GM12864 (cell line): ENCODE results near the gene EIF4E.
"Not testable (repeated sequence)": the region's sequence is repeated elsewhere in the genome, so short reads cannot be mapped to it uniquely, and the experiment has no call there.

Source experiments
- DNase-seq: peaks from one replicate; pipeline ENCODE4 v3.0.0-alpha.2; 2011; ENCODE audit warnings: low read depth
- H3K4me3 ChIP-seq: 2 replicates; pipeline ENCODE4 v1.5.1; 2011; ENCODE audit warnings: mild to moderate bottlenecking, low read depth, low read length, control low read depth
- TF ChIP-seq, protein P1 (sequence below): IDR thresholded peaks from 2 replicates; pipeline ENCODE4 v1.5.1; 2011; ENCODE audit warnings: low read depth, mild to moderate bottlenecking, moderate library complexity, low read length, control low read depth, inconsistent platforms; ENCODE audit errors: missing control alignments

Gene EIF4E

DNA sequence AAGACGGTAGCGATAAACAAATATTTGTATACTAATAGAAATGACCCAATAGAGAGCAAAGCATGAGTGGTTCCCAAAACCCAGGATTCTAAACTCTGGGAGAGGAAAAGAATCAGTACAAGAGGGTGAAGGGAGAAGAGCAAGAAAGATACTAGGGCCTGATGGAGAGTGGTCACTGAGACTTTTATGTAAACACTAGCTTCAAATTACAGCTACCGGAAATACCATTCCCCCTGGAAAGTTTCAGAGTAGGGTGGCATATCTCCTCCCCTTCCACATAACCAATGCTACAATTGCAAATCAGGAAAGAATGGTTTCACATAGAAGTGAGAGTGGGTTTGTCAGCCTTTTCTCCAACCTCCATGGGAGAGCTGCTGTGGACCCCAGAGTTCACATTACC lies 77.1 kb downstream of the EIF4E start:
- DNase-seq: no peak
- TF ChIP-seq, protein P1, sequence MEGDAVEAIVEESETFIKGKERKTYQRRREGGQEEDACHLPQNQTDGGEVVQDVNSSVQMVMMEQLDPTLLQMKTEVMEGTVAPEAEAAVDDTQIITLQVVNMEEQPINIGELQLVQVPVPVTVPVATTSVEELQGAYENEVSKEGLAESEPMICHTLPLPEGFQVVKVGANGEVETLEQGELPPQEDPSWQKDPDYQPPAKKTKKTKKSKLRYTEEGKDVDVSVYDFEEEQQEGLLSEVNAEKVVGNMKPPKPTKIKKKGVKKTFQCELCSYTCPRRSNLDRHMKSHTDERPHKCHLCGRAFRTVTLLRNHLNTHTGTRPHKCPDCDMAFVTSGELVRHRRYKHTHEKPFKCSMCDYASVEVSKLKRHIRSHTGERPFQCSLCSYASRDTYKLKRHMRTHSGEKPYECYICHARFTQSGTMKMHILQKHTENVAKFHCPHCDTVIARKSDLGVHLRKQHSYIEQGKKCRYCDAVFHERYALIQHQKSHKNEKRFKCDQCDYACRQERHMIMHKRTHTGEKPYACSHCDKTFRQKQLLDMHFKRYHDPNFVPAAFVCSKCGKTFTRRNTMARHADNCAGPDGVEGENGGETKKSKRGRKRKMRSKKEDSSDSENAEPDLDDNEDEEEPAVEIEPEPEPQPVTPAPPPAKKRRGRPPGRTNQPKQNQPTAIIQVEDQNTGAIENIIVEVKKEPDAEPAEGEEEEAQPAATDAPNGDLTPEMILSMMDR: no peak
- H3K4me3 ChIP-seq: no peak overlapping the region

DNA sequence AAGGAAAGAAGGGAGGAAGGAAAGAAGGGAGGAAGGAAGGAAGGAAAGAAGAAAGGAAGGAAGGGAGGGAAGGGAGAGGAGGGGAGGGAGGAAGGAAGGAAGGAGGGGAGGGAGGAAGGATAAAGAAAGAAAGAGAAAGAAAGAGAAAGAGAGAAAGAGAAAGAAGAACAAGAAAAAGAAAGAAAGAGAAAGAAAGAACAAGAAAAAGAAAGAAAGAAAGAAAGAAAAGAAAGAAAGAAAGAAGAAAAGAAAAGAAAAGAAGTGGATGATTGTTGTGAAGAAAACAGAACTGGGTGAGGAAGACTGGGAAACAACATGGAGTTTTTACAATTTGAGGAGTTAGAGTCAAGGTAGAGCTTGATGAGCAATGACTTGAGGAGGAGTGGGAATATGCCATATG lies 78.0 kb downstream of the EIF4E start:
- no peak overlapping the region for H3K4me3 ChIP-seq
- no peak for DNase-seq
- TF ChIP-seq, protein P1: no peak

DNA sequence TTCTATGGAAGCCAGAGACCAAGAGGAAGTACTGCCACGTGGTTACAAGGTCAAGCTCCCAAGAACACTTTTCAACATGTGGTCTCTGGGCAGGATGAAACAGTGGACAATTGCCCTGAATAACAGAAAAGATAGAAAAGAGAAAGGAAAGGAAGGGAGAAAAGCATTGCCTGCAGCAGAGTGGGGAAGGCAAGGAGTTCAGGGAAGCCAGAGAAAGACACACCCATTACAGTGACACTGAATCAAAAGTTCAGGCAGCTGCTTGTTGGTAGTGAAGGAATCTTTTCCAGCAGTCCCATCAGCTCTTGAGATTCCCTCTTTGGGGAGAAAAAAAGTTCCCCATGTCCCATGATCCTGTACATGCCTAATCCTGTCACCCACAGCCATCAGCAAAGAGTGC lies 80.5 kb downstream of the EIF4E start:
- no peak for DNase-seq
- TF ChIP-seq, protein P1: no peak

DNA sequence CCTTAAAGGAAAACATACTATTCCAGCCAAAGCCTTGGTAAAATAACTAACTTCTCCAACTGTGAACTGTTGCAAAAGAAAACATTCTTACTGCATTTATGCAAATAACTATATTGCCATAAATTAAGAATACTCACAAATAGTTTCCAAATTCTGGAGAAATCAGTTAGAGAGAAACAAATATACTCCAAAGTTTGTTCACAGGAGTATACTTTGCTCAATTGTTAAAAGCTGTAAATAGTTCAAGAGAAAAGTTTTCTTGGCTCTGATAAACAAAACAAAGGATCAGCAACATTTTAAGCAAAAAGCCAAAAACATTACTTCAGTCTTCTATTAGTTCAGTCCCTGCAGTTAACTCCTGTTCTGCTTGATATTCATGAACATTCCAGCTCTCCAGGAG lies 83.0 kb downstream of the EIF4E start:
- DNase-seq: no peak

More for the DNA sequence above, 80.5 kb downstream of the EIF4E start:
- no peak overlapping the region for H3K4me3 ChIP-seq

DNA sequence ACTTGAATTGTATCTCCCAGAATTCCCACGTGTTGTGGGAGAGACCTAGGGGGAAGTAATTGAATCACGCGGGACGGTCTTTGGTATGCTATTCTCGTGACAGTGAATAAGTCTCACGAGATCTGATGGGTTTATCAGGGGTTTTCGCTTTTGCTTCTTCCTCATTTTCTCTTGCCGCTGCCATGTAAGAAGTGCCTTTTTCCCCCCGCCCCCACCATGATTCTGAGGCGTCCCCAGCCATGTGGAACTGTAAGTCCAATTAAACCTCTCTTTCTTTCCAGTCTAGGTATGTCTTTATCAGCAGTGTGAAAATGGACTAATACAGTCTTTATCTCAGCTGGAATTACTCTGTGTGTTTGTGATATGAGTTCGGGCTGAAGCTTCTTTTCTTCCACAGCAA lies 86.0 kb downstream of the EIF4E start:
- H3K4me3 ChIP-seq: not testable (repeated sequence)

More for the DNA sequence above, 83.0 kb downstream of the EIF4E start:
- TF ChIP-seq, protein P1: no peak
- no peak overlapping the region for H3K4me3 ChIP-seq

DNA sequence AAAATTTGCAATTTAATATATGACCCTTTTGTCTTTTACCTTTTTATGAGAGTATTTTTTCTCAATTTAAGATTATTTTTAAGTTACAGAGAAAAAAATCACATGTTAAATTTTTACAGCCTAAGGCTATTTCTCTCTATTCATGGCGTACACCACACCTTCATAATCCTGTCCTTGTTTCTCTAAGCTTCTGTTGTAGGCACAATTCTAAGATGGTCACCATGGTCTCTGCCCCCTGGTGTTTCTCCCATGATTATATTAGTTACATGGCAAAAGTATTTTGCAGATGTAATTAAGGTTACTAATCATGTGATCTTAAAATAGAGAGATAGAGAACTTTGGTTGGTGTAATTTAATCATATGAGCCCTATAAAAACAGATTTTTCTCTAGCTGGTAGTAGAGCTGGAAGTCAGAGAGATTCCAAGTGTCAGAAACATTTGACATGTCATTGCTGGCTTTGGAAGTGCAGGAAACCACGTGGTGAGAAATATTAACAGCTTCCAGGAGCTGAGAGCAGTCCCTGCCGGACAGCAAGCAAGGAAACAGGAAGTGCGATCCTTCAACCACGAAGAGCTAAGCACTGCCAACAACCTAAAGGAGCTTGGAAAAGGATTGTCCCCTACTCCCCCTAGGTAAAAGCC lies 89.8 kb downstream of the EIF4E start:
- no peak for DNase-seq
- H3K4me3 ChIP-seq: no peak overlapping the region

More for the DNA sequence above, 86.0 kb downstream of the EIF4E start:
- DNase-seq: not testable (repeated sequence)

DNA sequence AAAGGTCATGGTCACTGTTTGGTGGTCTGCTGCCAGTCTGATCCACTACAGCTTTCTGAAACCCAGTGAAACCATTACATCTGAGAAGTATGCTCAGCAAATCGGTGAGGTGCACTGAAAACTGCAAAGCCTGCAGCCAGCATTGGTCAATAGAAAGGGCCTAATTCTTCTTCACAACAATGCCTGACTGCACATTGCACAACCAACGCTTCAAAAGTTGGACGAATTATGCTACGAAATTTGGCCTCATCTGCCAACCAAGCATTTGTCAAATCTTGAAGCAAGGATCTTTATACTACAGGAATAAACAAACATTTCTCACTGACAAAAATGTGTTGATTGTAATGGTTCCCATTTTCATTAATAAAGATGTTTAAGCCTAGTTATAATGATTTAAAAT lies 90.4 kb downstream of the EIF4E start:
- H3K4me3 ChIP-seq: no peak overlapping the region
- DNase-seq: no peak
- TF ChIP-seq, protein P1: no peak

More for the DNA sequence above, 89.8 kb downstream of the EIF4E start:
- TF ChIP-seq, protein P1: no peak
